Stimulated activated CD4-positive, alpha-beta T cell treated with anti-CD3 and anti-CD28 coated beads, TNF-alpha, amount 100 ng/mL, for 4 hours (primary cell): Measurements from ENCODE around the gene KIAA1217.

Experiments
- DNase-seq, 3 experiments: peaks; one replicate each; pipeline ENCODE4 v3.0.0-alpha.2; 2020; ENCODE audit warnings: low read depth in 3 of 3

Gene KIAA1217

GRCh38 chr10:24552346-24553016 is 343.5 kb downstream of the KIAA1217 start:
- DNase-seq = no peak

- no peak for DNase-seq
Measured at GRCh38 chr10:24553051-24553612, 344.2 kb downstream of the KIAA1217 start.

DNA sequence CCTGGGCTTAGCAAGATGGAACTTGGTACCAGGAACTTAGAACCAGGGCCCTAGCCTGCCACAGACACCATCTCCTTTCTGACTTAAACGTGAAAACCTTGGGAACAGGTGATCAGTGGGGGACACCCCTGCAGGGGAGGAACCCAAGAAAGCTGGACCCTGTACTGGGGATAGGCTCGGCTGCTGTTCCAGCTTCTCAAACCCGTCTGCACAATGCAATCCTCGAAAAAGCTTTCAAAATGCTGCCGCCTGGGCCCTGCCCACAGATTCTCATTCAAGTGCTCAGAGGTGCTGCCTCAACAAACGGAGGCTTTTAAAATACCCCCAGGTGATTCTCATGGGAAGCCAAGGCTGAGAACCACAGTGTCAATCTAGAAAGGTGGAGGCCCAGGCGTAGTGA is 345.1 kb downstream of the KIAA1217 start:
- no peak for DNase-seq

DNA sequence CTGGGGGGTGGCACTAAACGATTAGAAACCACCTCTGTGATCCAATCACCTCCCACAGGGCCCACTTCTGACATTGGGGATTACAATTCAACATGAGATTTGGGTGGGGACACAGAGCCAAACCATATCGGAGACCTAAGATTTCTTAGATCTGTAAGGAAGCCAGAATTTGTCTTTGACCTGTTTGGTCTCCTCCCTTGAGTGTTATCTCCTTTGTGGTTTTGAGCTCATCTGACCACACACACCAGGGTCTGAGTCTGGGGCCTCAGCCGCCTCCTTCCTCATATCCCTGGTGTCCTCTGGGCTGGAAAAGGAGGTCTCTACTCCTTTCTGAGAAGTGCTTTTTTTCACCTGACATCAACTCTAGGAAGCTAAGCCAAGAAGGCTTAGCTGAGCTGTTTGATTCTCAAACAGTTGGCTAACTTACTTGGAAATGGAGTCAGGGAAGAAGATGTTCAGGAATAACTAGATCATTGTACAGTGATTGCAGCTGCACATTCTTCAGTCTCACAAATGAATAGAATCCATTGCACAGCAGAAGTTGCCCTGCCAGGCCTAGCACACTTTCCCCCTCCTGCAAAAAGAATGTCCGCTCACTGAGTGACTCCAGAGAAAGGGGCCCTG is 347.3 kb downstream of the KIAA1217 start:
- no peak for DNase-seq

DNA sequence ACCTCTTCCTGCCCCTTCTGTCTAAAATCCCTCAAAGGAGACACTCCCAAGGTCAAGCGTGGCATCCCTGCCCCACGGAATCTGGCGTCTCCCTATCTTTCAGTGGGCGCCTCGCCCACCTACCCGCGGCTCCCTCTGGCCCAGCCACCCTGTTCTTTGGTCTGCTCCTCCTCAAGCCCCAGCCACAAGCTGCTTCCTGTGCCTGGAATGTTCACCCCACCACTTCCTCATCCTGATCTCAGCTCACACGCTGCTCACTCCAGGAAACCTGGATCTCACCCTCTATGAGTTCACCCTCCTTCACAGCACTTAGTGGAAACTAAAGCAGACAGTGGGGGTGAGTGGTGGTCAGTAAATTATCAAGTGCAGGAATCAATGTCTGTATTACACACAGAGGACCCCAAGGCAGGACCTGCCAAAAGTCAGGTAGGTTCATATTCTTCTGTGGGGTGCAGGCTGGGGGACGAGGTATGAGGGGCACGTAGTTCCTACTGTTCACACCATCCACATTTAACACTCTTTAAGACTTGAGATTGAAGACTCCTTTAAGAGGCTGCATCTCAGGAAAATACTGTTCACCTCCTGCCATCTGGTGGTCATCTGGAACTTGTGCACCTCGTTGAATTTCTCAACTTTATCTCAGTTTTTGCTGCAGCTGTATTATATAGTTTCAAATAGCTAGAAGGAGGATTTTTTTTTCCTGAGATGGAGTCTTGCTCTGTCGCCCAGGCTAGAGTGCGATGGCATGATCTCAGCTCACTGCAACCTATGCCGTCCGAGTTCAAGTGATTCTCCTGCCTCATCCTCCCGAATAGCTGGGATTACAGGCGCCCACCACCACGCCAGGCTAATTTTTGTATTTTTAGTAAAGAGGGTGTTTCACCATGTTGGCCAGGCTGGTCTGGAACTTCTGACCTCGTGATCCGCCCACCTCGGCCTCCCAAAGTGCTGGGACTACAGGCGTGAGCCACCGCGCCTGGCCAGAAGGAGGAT is 348.1 kb downstream of the KIAA1217 start:
- no peak for DNase-seq

DNA sequence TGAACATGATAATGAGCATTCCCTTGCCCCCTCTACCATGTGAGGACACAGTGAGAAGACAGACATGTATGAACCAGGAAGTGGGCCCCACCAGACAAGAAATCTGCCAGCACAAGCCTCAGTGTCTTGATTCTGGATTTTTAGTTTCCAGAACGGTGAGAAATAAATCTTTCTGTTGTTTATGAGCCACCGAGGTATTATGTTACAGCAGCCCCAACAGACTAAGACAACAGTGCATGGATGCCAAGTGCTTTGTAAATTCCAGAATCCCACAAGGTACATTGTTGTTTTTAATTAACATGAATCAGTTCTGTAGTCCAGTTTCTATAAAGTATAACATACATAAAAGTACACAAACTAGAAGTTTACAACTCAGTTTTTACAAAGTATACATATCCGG is 352.5 kb downstream of the KIAA1217 start:
- no peak for DNase-seq

DNA sequence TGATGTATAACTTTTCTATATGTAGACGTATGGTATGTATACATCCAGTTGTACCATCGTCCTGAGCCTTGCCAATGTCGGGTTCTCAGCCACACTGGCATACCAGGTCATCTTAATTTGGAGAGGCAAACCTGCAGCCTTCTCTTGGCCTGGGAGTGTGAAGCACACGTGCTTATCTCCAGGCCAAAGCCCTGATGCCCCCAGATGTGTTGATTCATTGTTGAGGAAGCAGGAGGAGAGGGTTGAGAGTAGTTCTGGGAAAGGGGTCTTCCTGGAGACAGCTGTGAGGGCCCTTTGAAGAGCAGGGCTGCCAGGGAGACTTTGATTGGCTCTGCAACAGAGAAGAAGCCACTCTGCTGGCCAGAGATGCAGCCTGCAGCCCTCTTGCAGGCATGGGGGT is 359.1 kb downstream of the KIAA1217 start:
- no peak for DNase-seq

GRCh38 chr10:24569330-24569796 is 360.4 kb downstream of the KIAA1217 start:
- DNase-seq = no peak

DNA sequence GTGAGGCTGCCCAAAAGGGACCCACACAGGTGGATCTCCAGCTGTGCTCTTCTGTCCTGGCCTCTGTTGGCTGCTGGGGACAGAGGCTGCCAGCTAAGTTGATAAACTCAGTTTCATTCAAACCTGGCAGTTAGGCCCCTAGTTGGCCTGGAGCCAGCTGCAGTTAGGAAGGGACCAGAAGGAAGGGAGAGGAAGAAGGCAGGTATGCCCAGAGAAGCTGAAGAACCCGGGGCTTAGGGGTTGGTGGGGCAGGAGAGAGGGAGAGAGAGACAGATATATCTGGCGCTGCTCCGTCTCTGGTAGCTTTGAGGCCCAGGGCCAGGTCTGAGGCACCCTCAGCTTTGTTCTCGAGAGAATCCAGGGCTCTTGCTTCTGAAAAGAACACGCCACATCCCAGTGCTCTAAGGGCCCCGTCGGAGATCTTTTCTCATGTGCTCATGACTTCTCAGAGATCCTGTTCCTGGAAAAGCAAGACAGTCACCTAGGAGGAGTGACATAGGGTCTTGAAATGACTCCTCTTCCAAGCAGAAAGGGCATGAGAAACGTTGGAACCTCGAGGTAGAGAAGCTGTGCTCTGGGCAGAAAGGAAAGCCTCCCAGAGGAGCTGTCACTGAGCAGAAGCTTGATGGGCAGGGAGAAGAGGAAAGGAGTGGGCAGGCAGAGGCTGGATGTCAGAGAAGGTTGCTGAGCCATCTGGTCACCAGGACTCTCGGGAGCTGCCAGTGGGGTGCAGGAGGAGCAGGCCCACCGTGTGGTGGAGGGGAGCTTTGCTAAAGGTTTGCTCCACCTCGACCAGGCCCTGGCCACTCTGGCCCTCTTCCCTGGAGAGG is 361.1 kb downstream of the KIAA1217 start:
- no peak for DNase-seq

GRCh38 chr10:24570658-24571426 is 361.9 kb downstream of the KIAA1217 start:
- no peak for DNase-seq

- DNase-seq = no peak
Measured at GRCh38 chr10:24571870-24572450, 363.0 kb downstream of the KIAA1217 start.

GRCh38 chr10:24574161-24574560 is 365.2 kb downstream of the KIAA1217 start:
- no peak for DNase-seq

- no peak for DNase-seq
Measured at GRCh38 chr10:24574578-24575155, 365.7 kb downstream of the KIAA1217 start.

DNA sequence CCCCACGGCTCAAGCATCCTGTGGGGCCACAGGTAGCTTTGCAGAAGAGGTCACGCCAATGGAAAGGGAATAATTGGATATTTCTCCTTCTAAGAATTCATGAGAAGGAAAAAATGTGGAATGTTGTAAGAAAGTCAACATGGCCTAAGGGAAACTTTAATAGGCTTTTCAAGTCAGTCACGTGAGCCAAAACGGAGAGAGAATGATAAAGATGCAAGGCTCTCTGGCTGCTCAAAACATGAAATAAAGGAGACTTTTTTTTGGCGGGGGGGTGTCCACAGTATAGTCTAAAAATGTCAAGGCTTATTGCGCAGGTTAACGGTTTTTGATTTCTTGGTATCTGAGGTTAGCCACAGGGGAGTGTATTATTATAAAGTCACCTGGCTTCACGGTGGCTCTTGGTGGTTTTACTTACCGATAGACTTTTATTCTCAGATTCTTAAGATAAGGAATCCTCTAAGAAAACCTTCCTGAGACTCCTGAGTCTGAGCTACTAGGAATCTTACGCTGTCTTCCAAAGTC is 366.6 kb downstream of the KIAA1217 start:
- DNase-seq = no peak

- no peak for DNase-seq
Measured at GRCh38 chr10:24579448-24579847, 370.5 kb downstream of the KIAA1217 start.

GRCh38 chr10:24579906-24580305 is 371.0 kb downstream of the KIAA1217 start:
- DNase-seq = no peak

GRCh38 chr10:24589265-24589664 is 380.3 kb downstream of the KIAA1217 start:
- DNase-seq = no peak

GRCh38 chr10:24590697-24591457 is 381.9 kb downstream of the KIAA1217 start:
- DNase-seq = no peak
